Stimulated activated CD4-positive, alpha-beta T cell treated with anti-CD3 and anti-CD28 coated beads, Interleukin-1b, Interleukin-23, amount 100 ng/mL, for 1 hour (primary cell): ENCODE data around the gene KSR1.
"Not testable (repeated sequence)": the region's sequence is repeated elsewhere in the genome, so short reads cannot be mapped to it uniquely, and the experiment has no call there.

Experiments used
- DNase-seq, 2 donors: peaks; one replicate each; pipeline ENCODE4 v3.0.0-alpha.2; 2020; ENCODE audit warnings: low read depth in 2 of 2

Gene KSR1

GRCh38 chr17:27633312-27634025 is 177.2 kb downstream of the KSR1 start:
- DNase-seq: no peak

GRCh38 chr17:27634026-27634335 is 177.7 kb downstream of the KSR1 start:
- DNase-seq: no peak

- no peak for DNase-seq
These were observed 178.5 kb downstream of the KSR1 start for GRCh38 chr17:27634776-27635175.

GRCh38 chr17:27635275-27635823 is 179.1 kb downstream of the KSR1 start:
- no peak for DNase-seq

GRCh38 chr17:27636005-27636520 is 179.8 kb downstream of the KSR1 start:
- DNase-seq: not testable (repeated sequence)

GRCh38 chr17:27637818-27638217 is 181.6 kb downstream of the KSR1 start:
- DNase-seq: not testable (repeated sequence)

- not testable (repeated sequence) for DNase-seq
These were observed 182.2 kb downstream of the KSR1 start for GRCh38 chr17:27638415-27638914.

- DNase-seq: no peak
These were observed 184.5 kb downstream of the KSR1 start for GRCh38 chr17:27640790-27641189.

- no peak for DNase-seq
These were observed 188.3 kb downstream of the KSR1 start for GRCh38 chr17:27644586-27644985.

- not testable (repeated sequence) for DNase-seq
These were observed 189.4 kb downstream of the KSR1 start for GRCh38 chr17:27645621-27646020.

- DNase-seq: no peak
These were observed 190.0 kb downstream of the KSR1 start for GRCh38 chr17:27646232-27646631.

- no peak for DNase-seq
These were observed 191.5 kb downstream of the KSR1 start for GRCh38 chr17:27647765-27648164.

GRCh38 chr17:27649111-27649571 is 192.9 kb downstream of the KSR1 start:
- DNase-seq: not testable (repeated sequence)

GRCh38 chr17:27649929-27650328 is 193.7 kb downstream of the KSR1 start:
- DNase-seq: no peak

GRCh38 chr17:27650836-27651235 is 194.6 kb downstream of the KSR1 start:
- DNase-seq: no peak

- peak; percentile 18 to 51 for DNase-seq
These were observed 195.4 kb downstream of the KSR1 start for GRCh38 chr17:27651411-27652345.

- DNase-seq: not testable (repeated sequence)
These were observed 197.3 kb downstream of the KSR1 start for GRCh38 chr17:27653449-27653971.

- DNase-seq: no peak
These were observed 197.9 kb downstream of the KSR1 start for GRCh38 chr17:27654136-27654535.

GRCh38 chr17:27654654-27655524 is 198.6 kb downstream of the KSR1 start:
- peak; percentile 24 to 59 for DNase-seq

GRCh38 chr17:27655525-27656111 is 199.4 kb downstream of the KSR1 start:
- DNase-seq: not testable (repeated sequence)
